NCI-H446 treated with DMSO at 0.1 percent for 48 hours (cell line): ENCODE data around the gene FBXW7.
A peak's percentile ranks its signal among the peaks of the same experiment; 100 is the strongest.

Source experiments
- DNase-seq: peaks from one replicate; lab custom pipeline; 2025; lab: John Stamatoyannopoulos, UW

Gene FBXW7

GRCh38 chr4:152510349-152511147 is 25.3 kb downstream of the FBXW7 start:
- DNase-seq, result no peak

- no peak for DNase-seq
These were observed 26.2 kb downstream of the FBXW7 start for GRCh38 chr4:152509595-152510225.

- DNase-seq, result no peak
These were observed 27.1 kb downstream of the FBXW7 start for GRCh38 chr4:152508818-152509217.

- no peak for DNase-seq
These were observed 27.5 kb downstream of the FBXW7 start for GRCh38 chr4:152508386-152508785.

GRCh38 chr4:152503653-152504290 is 32.1 kb downstream of the FBXW7 start:
- DNase-seq, result no peak

GRCh38 chr4:152501846-152502536 is 33.9 kb downstream of the FBXW7 start:
- DNase-seq, result no peak

GRCh38 chr4:152500800-152501434 is 35.0 kb downstream of the FBXW7 start:
- DNase-seq, result peak; percentile 40

GRCh38 chr4:152500275-152500674 is 35.6 kb downstream of the FBXW7 start:
- no peak for DNase-seq

- no peak for DNase-seq
These were observed 36.5 kb downstream of the FBXW7 start for GRCh38 chr4:152499344-152499743.

- no peak for DNase-seq
These were observed 41.9 kb downstream of the FBXW7 start for GRCh38 chr4:152494020-152494419.

- no peak for DNase-seq
These were observed 47.6 kb downstream of the FBXW7 start for GRCh38 chr4:152488246-152488645.

- no peak for DNase-seq
These were observed 49.2 kb downstream of the FBXW7 start for GRCh38 chr4:152486429-152487389.

GRCh38 chr4:152485726-152486276 is 50.1 kb downstream of the FBXW7 start:
- no peak for DNase-seq

GRCh38 chr4:152482211-152482610 is 53.7 kb downstream of the FBXW7 start:
- no peak for DNase-seq

GRCh38 chr4:152480901-152481300 is 55.0 kb downstream of the FBXW7 start:
- no peak for DNase-seq

- DNase-seq, result no peak
These were observed 55.6 kb downstream of the FBXW7 start for GRCh38 chr4:152480326-152480725.

GRCh38 chr4:152479428-152480026 is 56.4 kb downstream of the FBXW7 start:
- no peak for DNase-seq

GRCh38 chr4:152478461-152479237 is 57.2 kb downstream of the FBXW7 start:
- DNase-seq, result no peak

- no peak for DNase-seq
These were observed 59.1 kb downstream of the FBXW7 start for GRCh38 chr4:152476796-152477195.
